Kidney tubule cell (primary cell): Measurements from ENCODE around the gene CPT1B.

Experiments
- DNase-seq: peaks from one replicate; pipeline ENCODE4 v3.0.0-alpha.2; 2018; ENCODE audit warnings: low spot score

CPT1B gene

DNA sequence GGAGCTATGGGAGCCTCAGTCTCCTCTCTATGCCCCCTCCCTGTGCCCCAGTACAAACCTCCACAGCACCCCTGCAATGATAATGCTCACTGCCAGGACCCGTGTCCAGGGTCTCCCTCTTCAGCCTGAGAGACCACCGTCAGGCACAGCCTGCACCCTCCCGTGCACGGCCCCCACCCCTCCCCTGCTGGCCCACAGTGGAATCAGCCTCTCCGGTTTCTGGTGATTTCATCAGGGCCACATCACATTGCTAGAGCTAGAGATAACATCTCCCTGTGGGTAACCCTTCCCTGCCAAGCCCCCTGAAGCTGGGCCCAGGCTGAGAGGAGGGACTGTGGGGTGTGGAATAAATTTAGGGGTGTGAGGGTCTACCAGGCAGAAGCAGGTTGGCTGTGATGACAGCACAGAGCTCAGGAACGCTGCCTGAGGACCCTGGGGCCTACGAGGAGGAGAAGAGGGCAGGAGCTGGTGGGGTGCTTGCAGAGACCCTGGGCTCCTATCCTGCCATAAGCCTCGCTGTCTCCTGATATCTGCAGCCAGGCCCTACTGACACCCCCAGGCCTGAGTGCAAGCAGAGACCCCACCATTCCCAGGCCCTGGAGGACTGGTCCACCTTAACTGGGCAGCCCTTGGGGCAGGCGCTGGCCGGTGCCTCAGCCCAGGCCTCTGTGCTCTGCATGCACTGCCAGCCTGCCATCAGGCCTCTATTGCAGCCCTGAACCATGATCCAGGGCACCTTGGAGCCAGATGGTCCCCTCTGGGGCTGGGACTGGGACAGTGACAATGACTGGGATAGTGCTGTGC, 32.5 kb downstream of the CPT1B start, which contains the start of gene KLHDC7B:
TSS of gene KLHDC7B (plus strand) at position 378 of the 804 bp plus-strand sequence. CDS start at position 723, 345 bp downstream.
- DNase-seq = no peak

DNA sequence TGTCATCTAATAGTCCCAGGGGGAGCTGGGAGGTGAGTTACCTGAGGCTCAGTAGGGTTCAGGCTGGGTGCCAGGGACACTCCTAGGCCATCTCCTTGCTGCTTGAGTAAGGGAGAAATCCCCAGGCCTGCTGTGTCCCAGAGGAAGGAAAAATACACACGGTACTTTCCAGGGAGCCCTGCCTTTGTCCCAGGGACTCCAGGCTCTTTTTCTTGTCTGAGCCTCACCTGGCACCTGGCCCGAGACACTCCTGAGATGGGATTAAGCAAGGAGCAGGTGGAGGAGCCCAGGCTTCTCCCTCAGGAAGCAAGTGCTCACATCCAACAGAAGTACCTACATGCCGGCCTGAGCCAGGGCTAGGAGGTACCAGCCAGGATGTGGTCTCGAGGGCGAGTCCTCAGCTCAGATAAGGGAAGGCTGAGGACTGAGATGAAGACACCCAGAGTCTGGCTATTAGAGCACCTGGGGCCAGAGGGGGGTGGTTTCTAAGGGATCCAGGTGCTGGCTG, 33.4 kb downstream of the CPT1B start:
- DNase-seq = peak; percentile 50

DNA sequence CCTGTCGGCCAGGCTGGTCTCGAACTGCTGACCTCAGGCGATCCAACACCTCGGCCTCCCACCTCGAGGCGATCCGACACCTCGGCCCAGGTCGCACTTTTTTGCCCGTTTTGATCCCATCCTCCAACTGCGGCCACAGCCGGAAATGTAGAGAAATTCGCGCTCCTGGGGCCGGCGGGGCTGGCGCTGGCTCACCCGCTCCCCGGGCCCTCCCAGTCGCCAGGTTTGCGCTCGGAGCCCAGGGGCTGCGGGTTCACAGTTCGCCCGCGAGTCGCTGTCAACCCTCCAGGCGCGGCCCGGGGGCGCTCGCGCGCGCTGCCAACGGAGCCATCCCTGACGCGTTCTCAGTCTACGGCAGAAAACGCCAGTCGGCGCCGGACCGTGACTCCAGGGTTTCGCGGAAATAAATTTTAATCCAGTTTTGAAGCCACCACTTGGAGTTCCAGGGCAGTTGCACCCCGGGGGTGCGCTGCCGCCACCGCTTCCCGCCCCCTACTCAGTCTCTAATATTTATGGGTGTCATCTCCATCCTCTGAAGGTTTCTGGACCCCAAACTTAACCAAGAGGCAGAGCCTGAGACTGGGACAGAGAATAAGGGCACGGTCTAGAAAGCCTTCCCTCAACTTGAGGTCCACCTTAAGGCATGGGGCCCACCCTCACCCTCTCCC, 34.0 kb downstream of the CPT1B start:
- peak; percentile 83 for DNase-seq

GRCh38 chr22:50542416-50542927, 35.8 kb downstream of the CPT1B start:
- DNase-seq = no peak

GRCh38 chr22:50541667-50542026, 36.6 kb downstream of the CPT1B start:
- peak; percentile 71 for DNase-seq

GRCh38 chr22:50540381-50540780, 37.8 kb downstream of the CPT1B start:
- DNase-seq = no peak

- no peak for DNase-seq
These were observed 40.5 kb downstream of the CPT1B start for GRCh38 chr22:50537765-50538164.

DNA sequence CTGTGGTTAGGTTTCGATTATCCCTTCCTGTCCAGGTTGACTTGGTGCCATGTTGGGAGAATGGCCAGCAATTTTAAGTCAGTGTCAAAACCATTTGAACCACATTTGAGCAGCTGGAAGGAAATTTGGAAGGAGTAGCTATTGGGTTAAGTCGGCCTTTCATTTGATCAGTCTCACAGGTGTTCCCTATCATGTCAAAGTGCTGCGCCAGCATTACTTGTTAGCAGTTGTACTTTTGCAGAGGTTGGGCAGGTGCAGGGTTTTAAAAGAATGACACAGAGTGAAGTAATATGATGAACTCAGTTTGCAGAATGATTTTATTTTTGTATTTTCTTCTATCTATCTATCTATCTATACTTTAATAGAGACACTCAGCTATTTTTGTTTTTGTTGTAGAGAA, 42.0 kb downstream of the CPT1B start:
- DNase-seq = no peak

DNA sequence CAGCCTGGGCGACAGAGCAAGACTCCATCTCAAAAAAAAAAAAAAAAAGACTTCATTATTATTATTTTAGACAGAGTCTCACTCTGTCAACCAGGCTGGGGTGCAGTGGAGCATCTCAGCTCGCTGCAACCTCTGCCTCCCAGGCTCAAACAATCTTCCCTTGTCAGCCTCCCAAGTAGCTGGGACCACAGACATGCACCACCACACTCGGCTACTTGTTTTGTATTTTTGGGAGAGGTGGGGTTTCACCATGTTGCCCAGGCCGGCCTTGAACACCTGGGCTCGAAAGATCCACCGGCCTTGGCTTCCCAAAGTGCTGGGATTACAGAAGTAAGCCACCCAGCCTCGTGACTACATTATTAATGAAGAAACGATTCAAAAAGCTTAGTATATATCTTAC, 43.1 kb downstream of the CPT1B start:
- DNase-seq = no peak

- DNase-seq = peak; percentile 59
These were observed 44.1 kb downstream of the CPT1B start for GRCh38 chr22:50533856-50534711.

- DNase-seq = no peak
These were observed 45.1 kb downstream of the CPT1B start for GRCh38 chr22:50532824-50533796.

DNA sequence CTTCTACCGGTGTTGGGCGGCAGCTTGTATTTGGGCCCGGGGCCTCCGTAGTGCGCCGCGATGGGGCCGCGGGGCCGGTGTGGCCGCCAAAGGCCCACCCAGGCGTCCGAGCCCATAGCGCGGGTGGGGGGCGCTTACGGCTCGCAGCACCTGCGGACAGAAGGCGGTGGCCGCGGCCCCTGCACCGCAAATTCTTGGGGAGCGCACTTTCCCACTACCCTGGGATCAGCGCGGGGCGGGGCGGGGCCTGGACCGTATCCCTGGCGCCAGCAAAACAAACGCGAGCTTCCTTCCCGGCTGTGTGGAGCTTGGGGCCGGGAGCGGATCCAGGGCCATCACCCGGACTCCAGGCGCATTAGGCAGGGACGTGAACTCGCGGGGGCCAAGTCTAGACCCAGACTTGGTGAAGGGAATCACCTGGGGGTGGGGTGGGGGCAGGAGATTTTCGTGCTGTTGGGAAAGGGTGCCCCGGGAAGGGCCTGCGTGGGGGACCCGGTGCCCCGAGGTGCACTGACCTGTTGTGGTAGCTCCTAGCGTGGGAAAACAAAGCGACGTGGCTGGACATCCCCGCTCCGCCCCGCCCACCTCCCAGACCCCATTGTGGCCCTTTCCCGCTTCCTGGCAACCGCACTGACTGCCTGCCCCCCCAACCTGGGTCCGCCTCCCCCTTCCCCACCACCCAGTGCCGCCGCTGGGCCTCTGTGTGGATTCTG, 46.1 kb downstream of the CPT1B start:
- peak; percentile 64 for DNase-seq

GRCh38 chr22:50531546-50531961, 46.7 kb downstream of the CPT1B start:
- DNase-seq = peak; percentile 42

GRCh38 chr22:50530877-50531545, 47.2 kb downstream of the CPT1B start:
- DNase-seq = peak; percentile 80

- DNase-seq = no peak
These were observed 47.7 kb downstream of the CPT1B start for GRCh38 chr22:50530580-50530876.

DNA sequence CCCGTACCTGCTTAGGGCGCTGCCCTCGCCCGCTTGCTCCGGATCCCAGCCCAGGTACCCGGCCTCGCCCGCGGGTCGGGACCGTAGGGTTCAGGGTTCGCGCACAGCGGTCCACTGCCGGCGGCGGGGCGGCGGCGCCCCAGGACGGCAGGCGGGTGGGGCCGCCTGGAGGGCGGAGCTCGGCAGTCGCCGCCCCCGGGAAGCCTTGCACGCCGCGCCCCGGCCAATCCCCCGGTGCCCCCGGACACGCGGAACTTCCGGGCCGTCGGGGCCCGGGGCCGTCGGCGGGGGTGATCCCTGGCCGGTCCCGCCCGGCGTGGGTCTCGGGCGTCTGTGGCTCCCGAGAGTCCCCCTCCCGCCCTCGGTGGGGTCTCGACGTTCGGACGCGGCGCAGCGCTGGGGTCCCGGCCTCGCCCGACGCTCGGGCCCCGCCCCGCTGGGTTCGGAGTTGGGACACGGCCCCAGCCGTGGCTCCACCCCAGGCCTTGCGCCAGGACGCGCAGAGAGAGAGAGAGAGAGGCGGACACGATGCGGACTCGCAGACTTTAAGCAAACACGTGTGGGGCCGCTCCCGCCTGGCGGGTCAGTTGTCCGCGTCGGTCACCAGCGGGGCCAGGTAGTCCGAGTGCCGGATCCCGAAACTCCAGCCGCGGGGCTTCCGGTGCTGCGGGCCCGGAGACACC, 48.2 kb downstream of the CPT1B start, which contains the start of gene TYMP:
TSS of gene TYMP (minus strand) at position 116 of the 683 bp plus-strand sequence. CDS start 303 bp downstream, outside the sequence.
- peak; percentile 69 for DNase-seq

DNA sequence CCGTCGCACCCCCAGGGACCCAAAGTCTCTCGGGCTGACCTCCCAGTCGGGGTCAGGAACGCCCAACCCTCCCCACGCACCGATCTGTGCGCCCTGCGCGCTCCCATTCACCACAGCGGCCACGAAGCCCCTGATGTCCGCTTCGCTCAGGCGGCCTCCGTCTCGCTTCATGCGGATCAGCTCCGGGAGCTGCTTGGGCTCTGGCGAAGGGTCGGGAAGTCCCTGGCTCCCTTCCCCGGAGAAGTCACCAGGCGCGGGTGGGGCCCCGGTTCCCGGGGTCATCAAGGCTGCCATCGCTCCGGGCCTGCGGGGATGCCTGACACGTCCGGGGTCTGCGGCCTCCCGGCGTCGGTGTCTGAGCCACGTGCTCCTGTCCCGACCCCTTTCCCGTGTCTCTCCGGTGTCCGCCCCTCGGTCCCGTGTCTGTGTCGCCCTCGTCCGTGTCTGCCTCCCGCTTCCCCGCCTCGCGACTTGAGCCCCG, 48.8 kb downstream of the CPT1B start:
- peak; percentile 13 for DNase-seq

- no peak for DNase-seq
These were observed 49.4 kb downstream of the CPT1B start for GRCh38 chr22:50528682-50529415.
